HCT116 (cell line): ENCODE measurements around the gene HAUS6. TPM values are rescaled to one million over a fixed set of nuclear protein-coding genes. Genes with fewer than 3 reads are reported as not detected.

ENCODE experiments used
- total RNA-seq: library from RNA; stranded (reverse); gene quantifications from one replicate; pipeline ENCODE4 v1.2.1, GENCODE V29; 2021; ENCODE audit not compliant: unreplicated experiment

Gene HAUS6
- total RNA-seq, 1 experiment from 2014 or later: 28.8 TPM

Other genes starting within 250 kb of the HAUS6 start
- gene SAXO1, start 69.7 kb downstream of the HAUS6 start, total RNA-seq: not detected
- gene RRAGA, start 53.5 kb downstream of the HAUS6 start, total RNA-seq: 47.3 TPM
- gene PLIN2, start 24.6 kb upstream of the HAUS6 start, total RNA-seq: 18.4 TPM
- 20.9 TPM for gene DENND4C, start 127.8 kb upstream of the HAUS6 start, total RNA-seq